Effector memory CD4-positive, alpha-beta T cell (primary cell): ENCODE data around the gene CCDC40.

ENCODE experiments used
- DNase-seq, 3 donors: peaks; one replicate each; pipeline ENCODE4 v3.0.0-alpha.2; 2020
- H3K27ac ChIP-seq: 2 replicates; pipeline ENCODE4 v1.7.0; 2013; ENCODE audit warnings: mild to moderate bottlenecking, low read length, moderate library complexity; ENCODE audit not compliant: insufficient read depth, poor library complexity, severe bottlenecking
- H3K27me3 ChIP-seq: replicated peaks from 2 replicates; pipeline ENCODE4 v1.7.0; 2013; ENCODE audit warnings: mild to moderate bottlenecking, low read length; ENCODE audit not compliant: insufficient read depth, control insufficient read depth, poor library complexity, severe bottlenecking
- H3K36me3 ChIP-seq: 2 replicates; pipeline ENCODE4 v1.7.0; 2013; ENCODE audit warnings: mild to moderate bottlenecking, low read length, moderate library complexity; ENCODE audit not compliant: control insufficient read depth, insufficient read depth
- H3K4me1 ChIP-seq: 2 replicates; pipeline ENCODE4 v1.7.0; 2013; ENCODE audit warnings: low read length, mild to moderate bottlenecking; ENCODE audit not compliant: control insufficient read depth, insufficient read depth, poor library complexity, severe bottlenecking
- H3K4me3 ChIP-seq: 2 replicates; pipeline ENCODE4 v1.7.0; 2013; ENCODE audit warnings: low read length, low read depth, mild to moderate bottlenecking; ENCODE audit not compliant: insufficient read depth, poor library complexity, severe bottlenecking
- H3K9me3 ChIP-seq: 2 replicates; pipeline ENCODE4 v1.7.0; 2013; ENCODE audit warnings: mild to moderate bottlenecking, low read length, moderate library complexity; ENCODE audit not compliant: control insufficient read depth

CCDC40 gene

GRCh38 chr17:80101946-80102663 is 65.7 kb downstream of the CCDC40 start:
- Histone ChIP-seq H3K4me1 (peaks cover 19% of the 10 kb centered on the region), H3K4me3 (peak overlapping the region; percentile 93), H3K27me3 (no peaks in the 10 kb centered on the region), H3K9me3 (no peaks in the 10 kb centered on the region), H3K27ac (peak overlapping the region; percentile 73), H3K36me3 (no peaks in the 10 kb centered on the region)
- DNase-seq: no peak

- H3K4me1 ChIP-seq: peaks cover 19% of the 10 kb centered on the region
- H3K27me3 ChIP-seq: no peaks in the 10 kb centered on the region
- no peaks in the 10 kb centered on the region for H3K36me3 ChIP-seq
- no peak for DNase-seq
- H3K9me3 ChIP-seq: no peaks in the 10 kb centered on the region
- H3K27ac ChIP-seq: no peak overlapping the region
- no peak overlapping the region for H3K4me3 ChIP-seq
Measured at GRCh38 chr17:80102664-80103448, 66.4 kb downstream of the CCDC40 start.

- no peak overlapping the region for H3K27ac ChIP-seq
- peaks cover 19% of the 10 kb centered on the region for H3K4me1 ChIP-seq
- no peak for DNase-seq
- no peaks in the 10 kb centered on the region for H3K9me3 ChIP-seq
- H3K36me3 ChIP-seq: no peaks in the 10 kb centered on the region
- no peaks in the 10 kb centered on the region for H3K27me3 ChIP-seq
- H3K4me3 ChIP-seq: no peak overlapping the region
Measured at GRCh38 chr17:80103449-80104085, 67.1 kb downstream of the CCDC40 start.

GRCh38 chr17:80104321-80104955 is 68.0 kb downstream of the CCDC40 start:
- no peaks in the 10 kb centered on the region for H3K27me3 ChIP-seq
- no peaks in the 10 kb centered on the region for H3K36me3 ChIP-seq
- H3K27ac ChIP-seq: no peak overlapping the region
- no peak for DNase-seq
- no peak overlapping the region for H3K4me3 ChIP-seq
- H3K4me1 ChIP-seq: peaks cover 19% of the 10 kb centered on the region
- H3K9me3 ChIP-seq: no peaks in the 10 kb centered on the region

- H3K36me3 ChIP-seq: no peaks in the 10 kb centered on the region
- no peaks in the 10 kb centered on the region for H3K9me3 ChIP-seq
- no peaks in the 10 kb centered on the region for H3K27me3 ChIP-seq
- H3K4me1 ChIP-seq: peaks cover 19% of the 10 kb centered on the region
- no peak for DNase-seq
- no peak overlapping the region for H3K4me3 ChIP-seq
- H3K27ac ChIP-seq: no peak overlapping the region
Measured at GRCh38 chr17:80104956-80105375, 68.5 kb downstream of the CCDC40 start.

GRCh38 chr17:80105762-80106161 is 69.3 kb downstream of the CCDC40 start:
- no peak for DNase-seq
- no peaks in the 10 kb centered on the region for H3K27me3 ChIP-seq
- H3K4me3 ChIP-seq: no peak overlapping the region
- no peaks in the 10 kb centered on the region for H3K9me3 ChIP-seq
- peaks cover 11% of the 10 kb centered on the region for H3K4me1 ChIP-seq
- no peaks in the 10 kb centered on the region for H3K36me3 ChIP-seq
- no peak overlapping the region for H3K27ac ChIP-seq

GRCh38 chr17:80106176-80106575 is 69.7 kb downstream of the CCDC40 start:
- Histone ChIP-seq H3K4me1 (peaks cover 7% of the 10 kb centered on the region), H3K36me3 (no peaks in the 10 kb centered on the region), H3K9me3 (no peaks in the 10 kb centered on the region), H3K4me3 (no peak overlapping the region), H3K27me3 (no peaks in the 10 kb centered on the region), H3K27ac (no peak overlapping the region)
- no peak for DNase-seq

- Histone ChIP-seq H3K4me3 (no peak overlapping the region), H3K9me3 (no peaks in the 10 kb centered on the region), H3K36me3 (no peaks in the 10 kb centered on the region), H3K27me3 (no peaks in the 10 kb centered on the region), H3K27ac (no peak overlapping the region), H3K4me1 (peaks cover 6% of the 10 kb centered on the region)
- DNase-seq: no peak
Measured at GRCh38 chr17:80106751-80107150, 70.3 kb downstream of the CCDC40 start.

GRCh38 chr17:80107231-80108021 is 71.0 kb downstream of the CCDC40 start:
- Histone ChIP-seq H3K27ac (no peak overlapping the region), H3K9me3 (no peaks in the 10 kb centered on the region), H3K4me3 (no peak overlapping the region), H3K27me3 (no peaks in the 10 kb centered on the region), H3K36me3 (no peaks in the 10 kb centered on the region), H3K4me1 (no peaks in the 10 kb centered on the region)
- no peak for DNase-seq
